B cell (primary cell): ENCODE data around the gene MYH14. TPM values are rescaled to one million over a fixed set of nuclear protein-coding genes. Genes with fewer than 3 reads are reported as not detected.

Experiments used
- ATAC-seq: fragments of 200-7000 bp; cut with Tn5 transposase; one replicate; pipeline ENCODE4 v1.10.0; 2021; ENCODE audit warnings: low read depth, mild to moderate bottlenecking, moderate number of reproducible peaks, moderate library complexity
- CTCF ChIA-PET: fragments of 350-600 bp; sonication (Branson Sonifier 250); formaldehyde crosslinking; loops from one replicate; lab custom pipeline; 2021; ENCODE audit warnings: antibody characterized with exemption, inconsistent platforms; lab: Charles Lee
- POLR2A ChIA-PET: fragments of 350-600 bp; sonication (Branson Sonifier 250); formaldehyde crosslinking; loops from one replicate; lab custom pipeline; 2021; ENCODE audit warnings: antibody characterized with exemption; lab: Charles Lee
- DNase-seq: peaks from one replicate; pipeline ENCODE4 v3.0.0; 2013
- H2AFZ ChIP-seq: 2 replicates; pipeline ENCODE4 v1.6.1; 2012; ENCODE audit warnings: mild to moderate bottlenecking, low read depth, low read length; ENCODE audit not compliant: insufficient read depth, poor library complexity, severe bottlenecking
- H3K27ac ChIP-seq, 2 donors: 1 replicate in 1 of 2; 2 replicates in 1 of 2; pipeline ENCODE4 v1.5.1; 2012 to 2013; ENCODE audit warnings: low read length in 2 of 2, mild to moderate bottlenecking in 2 of 2, moderate library complexity in 1 of 2
- H3K27me3 ChIP-seq, 4 experiments: fragments of 200-600 bp in 1 of 4; sonication (generic) in 1 of 4; replicated peaks in 1 of 4; 1 replicate in 2 of 4; 2 replicates in 2 of 4; pipeline versions ENCODE4 v1.6.1 to v1.7.0; 2013 to 2016; ENCODE audit warnings: low read length in 3 of 4, mild to moderate bottlenecking in 2 of 4, mixed read lengths in 1 of 4, moderate library complexity in 1 of 4; ENCODE audit not compliant: insufficient read depth in 4 of 4, control insufficient read depth in 3 of 4; ENCODE audit errors: control extremely low read depth in 1 of 4
- H3K36me3 ChIP-seq, 2 experiments: replicated peaks in 1 of 2; 1 replicate in 1 of 2; 2 replicates in 1 of 2; pipeline versions ENCODE4 v1.6.1 to v1.7.1; 2013; ENCODE audit warnings: low read length in 1 of 2; ENCODE audit not compliant: insufficient read depth in 2 of 2, control insufficient read depth in 1 of 2; ENCODE audit errors: control extremely low read depth in 1 of 2, extremely low read depth in 1 of 2
- H3K4me1 ChIP-seq, 2 donors: fragments of 200-600 bp in 1 of 2; sonication (generic) in 1 of 2; 1 replicate in 1 of 2; 2 replicates in 1 of 2; pipeline versions ENCODE4 v1.5.1 to v1.6.1; 2013 to 2017; ENCODE audit warnings: low read length in 2 of 2; ENCODE audit not compliant: control insufficient read depth in 2 of 2, insufficient read depth in 2 of 2
- H3K4me2 ChIP-seq: replicated peaks from 2 replicates; pipeline ENCODE3; 2012; ENCODE audit warnings: mild to moderate bottlenecking, low read depth, low read length; ENCODE audit not compliant: poor library complexity, severe bottlenecking
- H3K4me3 ChIP-seq, 5 experiments: fragments of 200-600 bp in 1 of 5; sonication (generic) in 1 of 5; 1 replicate in 3 of 5; 2 replicates in 2 of 5; pipeline versions ENCODE4 v1.5.1 to v1.7.0; 2011 to 2016; ENCODE audit warnings: low read length in 4 of 5, mild to moderate bottlenecking in 4 of 5, low read depth in 2 of 5, control low read depth in 1 of 5, moderate library complexity in 1 of 5; ENCODE audit not compliant: insufficient read depth in 1 of 5; ENCODE audit errors: control extremely low read depth in 1 of 5, extremely low read depth in 1 of 5
- H3K79me2 ChIP-seq: fragments of 200-600 bp; sonication (generic); one replicate; pipeline ENCODE4 v1.6.0; 2016; ENCODE audit warnings: low read length; ENCODE audit not compliant: control insufficient read depth, insufficient read depth
- H3K9ac ChIP-seq: fragments of 200-600 bp; sonication (generic); 2 replicates; pipeline ENCODE4 v1.6.1; 2017; ENCODE audit warnings: mild to moderate bottlenecking, low read length, moderate library complexity
- H3K9me3 ChIP-seq, 3 donors: one replicate each; pipeline versions ENCODE4 v1.6.1 to v1.7.1; 2013; ENCODE audit warnings: low read length in 2 of 3; ENCODE audit not compliant: control insufficient read depth in 2 of 3, insufficient read depth in 1 of 3; ENCODE audit errors: control extremely low read depth in 1 of 3
- H4K20me1 ChIP-seq: 2 replicates; pipeline ENCODE4 v1.6.0; 2012; ENCODE audit warnings: mild to moderate bottlenecking, low read length; ENCODE audit not compliant: insufficient read depth, control insufficient read depth, poor library complexity, severe bottlenecking
- H3K27ac Mint-ChIP-seq: one replicate; pipeline ENCODE4 v1.8.0; 2021; ENCODE audit warnings: mixed read lengths
- H3K27me3 Mint-ChIP-seq: one replicate; pipeline ENCODE4 v1.8.0; 2021; ENCODE audit warnings: mixed read lengths
- H3K4me1 Mint-ChIP-seq: one replicate; pipeline ENCODE4 v1.8.0; 2021; ENCODE audit warnings: mixed read lengths
- H3K4me3 Mint-ChIP-seq: one replicate; pipeline ENCODE4 v1.8.0; 2021; ENCODE audit warnings: mixed read lengths
- H3K9me3 Mint-ChIP-seq: one replicate; pipeline ENCODE4 v1.8.0; 2022; ENCODE audit warnings: mixed read lengths; ENCODE audit not compliant: insufficient read depth
- EZH2 ChIP-seq: IDR thresholded peaks from 2 replicates; pipeline ENCODE4 v1.6.1; 2012; ENCODE audit warnings: borderline replicate concordance, low read depth, mild to moderate bottlenecking, moderate library complexity, low read length; ENCODE audit not compliant: insufficient read depth, poor library complexity, severe bottlenecking
- WGBS: methylation state at CpG from one replicate; pipeline ENCODE4 v1.1.5; 2013; ENCODE audit warnings: missing lambda C conversion rate; ENCODE audit not compliant: insufficient coverage; 5-methylcytosine and 5-hydroxymethylcytosine counted together
- intact Hi-C: fragments of 100-400 bp; cut with micrococcal nuclease; formaldehyde crosslinking; loops from one replicate; pipeline ENCODE4 v1.10.0; 2022
- polyA plus RNA-seq: library from polyadenylated mRNA; depleted of rRNA; stranded (reverse); fragments of >200 nt; gene quantifications from 2 replicates; pipeline ENCODE4 v1.2.3, GENCODE V29; 2012
- total RNA-seq, 2 donors: library from RNA; stranded (reverse); fragments of 120-200 nt in 1 of 2; gene quantifications; 1 replicate in 1 of 2; 2 replicates in 1 of 2; pipeline versions ENCODE4 v1.2.3 to v1.2.4, GENCODE V29; 2013 to 2022
- TF ChIP-seq, protein P1 (sequence below): fragments of 200-600 bp; IDR thresholded peaks from one replicate; pipeline ENCODE4 v1.8.0; 2022; ENCODE audit warnings: antibody characterized with exemption, mild to moderate bottlenecking

MYH14 gene
- total and polyA plus RNA-seq, 2 donors (not counting 1 experiment from before 2014, with no cell fraction given), result not detected

DNA sequence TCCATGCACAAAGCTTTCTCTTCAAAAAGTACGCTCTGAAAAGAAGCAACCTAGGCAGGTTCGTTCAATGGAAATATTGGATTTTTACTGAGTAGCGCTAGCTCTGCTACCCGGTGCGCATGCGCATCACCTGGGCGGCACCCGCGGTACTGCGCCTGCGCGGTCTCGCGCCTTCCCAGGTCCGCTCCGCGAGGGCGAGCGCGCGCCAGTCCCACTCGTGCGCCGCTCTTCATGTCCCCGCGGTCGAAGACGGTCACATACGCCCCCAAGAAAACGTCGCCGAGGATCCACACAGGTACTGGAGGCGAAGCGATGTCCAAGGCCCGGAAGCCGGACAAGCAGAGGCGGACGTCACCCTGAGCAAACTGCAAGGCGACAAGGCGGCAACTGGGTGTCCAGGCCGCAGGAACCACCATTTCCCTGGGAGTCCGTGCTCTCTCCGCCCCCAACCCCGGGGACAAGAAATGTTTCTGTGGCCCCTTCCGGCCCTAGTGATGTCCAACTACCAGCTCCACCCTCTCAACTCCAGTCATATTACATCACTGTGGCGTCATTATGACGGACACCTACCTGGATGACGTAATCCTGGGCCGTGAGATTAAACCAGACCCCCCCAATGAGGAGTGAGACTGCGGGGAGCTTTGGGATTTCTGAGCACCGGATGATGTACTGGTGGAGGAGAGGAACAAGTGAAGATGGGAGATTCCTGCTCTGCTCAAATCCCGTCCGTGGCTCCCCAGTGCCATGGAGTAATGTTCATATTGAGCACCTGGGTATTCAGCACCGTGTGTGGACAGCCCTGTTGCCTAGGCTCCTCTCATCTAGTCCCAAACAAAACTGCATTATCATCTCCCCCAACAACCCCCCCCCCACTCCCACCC, 130.6 kb downstream of the MYH14 start:
- peak overlapping the region; percentile 82 for H3K4me2 ChIP-seq
- peak overlapping the region; percentile 69 for H2AFZ ChIP-seq
- H3K4me3 Mint-ChIP-seq, result peak overlapping the region; percentile 87
- H3K27me3 ChIP-seq, result no peaks in the 10 kb centered on the region
- ChIA-PET CTCF (interaction anchor here (0.6 to 5.0 kb wide), 5 partner anchors 10 to 442 kb away, joined by 3 to 28 read pairs (median 3); partner anchors contain the start of gene NR1H2), POLR2A (interaction anchor here (0.8 to 7.1 kb wide), 7 partner anchors 11 to 126 kb away, joined by 3 to 122 read pairs (median 5); partner anchors contain the start of gene SPIB)
- peak overlapping the region; percentile 37 to 59 (median 50) for H3K4me3 ChIP-seq
- peaks cover 64% of the 10 kb centered on the region for H4K20me1 ChIP-seq
- H3K27ac ChIP-seq, result peak overlapping the region; percentile 49 to 76
- peak overlapping the region; percentile 54 for H3K9ac ChIP-seq
- peaks cover 4% of the 10 kb centered on the region for H3K9me3 Mint-ChIP-seq
- H3K79me2 ChIP-seq, result peaks cover 48% of the 10 kb centered on the region
- H3K36me3 ChIP-seq, result peaks cover 0 to 51% of the 10 kb centered on the region in 2 experiments
- H3K27me3 Mint-ChIP-seq, result no peaks in the 10 kb centered on the region
- peaks cover 62 to 96% of the 10 kb centered on the region in 2 donors for H3K4me1 ChIP-seq
- peak overlapping the region; percentile 94 for H3K27ac Mint-ChIP-seq
- DNase-seq (no peak), ATAC-seq (no peak)
- intact Hi-C loops, result loop anchor here (1.0 kb wide), 3 partner anchors 7 to 23 kb away; no protein-coding TSS in a partner anchor
- peaks cover 0 to 33% (median 0%) of the 10 kb centered on the region in 3 donors for H3K9me3 ChIP-seq
- WGBS, result 12% methylated on average over 51 of the region's 54 CpGs
- H3K4me1 Mint-ChIP-seq, result peaks cover 90% of the 10 kb centered on the region
- no peak for TF ChIP-seq EZH2
- TF ChIP-seq, protein P1, sequence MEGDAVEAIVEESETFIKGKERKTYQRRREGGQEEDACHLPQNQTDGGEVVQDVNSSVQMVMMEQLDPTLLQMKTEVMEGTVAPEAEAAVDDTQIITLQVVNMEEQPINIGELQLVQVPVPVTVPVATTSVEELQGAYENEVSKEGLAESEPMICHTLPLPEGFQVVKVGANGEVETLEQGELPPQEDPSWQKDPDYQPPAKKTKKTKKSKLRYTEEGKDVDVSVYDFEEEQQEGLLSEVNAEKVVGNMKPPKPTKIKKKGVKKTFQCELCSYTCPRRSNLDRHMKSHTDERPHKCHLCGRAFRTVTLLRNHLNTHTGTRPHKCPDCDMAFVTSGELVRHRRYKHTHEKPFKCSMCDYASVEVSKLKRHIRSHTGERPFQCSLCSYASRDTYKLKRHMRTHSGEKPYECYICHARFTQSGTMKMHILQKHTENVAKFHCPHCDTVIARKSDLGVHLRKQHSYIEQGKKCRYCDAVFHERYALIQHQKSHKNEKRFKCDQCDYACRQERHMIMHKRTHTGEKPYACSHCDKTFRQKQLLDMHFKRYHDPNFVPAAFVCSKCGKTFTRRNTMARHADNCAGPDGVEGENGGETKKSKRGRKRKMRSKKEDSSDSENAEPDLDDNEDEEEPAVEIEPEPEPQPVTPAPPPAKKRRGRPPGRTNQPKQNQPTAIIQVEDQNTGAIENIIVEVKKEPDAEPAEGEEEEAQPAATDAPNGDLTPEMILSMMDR, result no peak
